HS-27A (cell line): ENCODE results near the gene TMEM220.
"Not testable (repeated sequence)": the region's sequence is repeated elsewhere in the genome, so short reads cannot be mapped to it uniquely, and the experiment has no call there.

ENCODE experiments used
- DNase-seq: peaks from one replicate; pipeline ENCODE4 v3.0.0-alpha.2; 2012; ENCODE audit warnings: low read depth, missing footprints

TMEM220 gene

DNA sequence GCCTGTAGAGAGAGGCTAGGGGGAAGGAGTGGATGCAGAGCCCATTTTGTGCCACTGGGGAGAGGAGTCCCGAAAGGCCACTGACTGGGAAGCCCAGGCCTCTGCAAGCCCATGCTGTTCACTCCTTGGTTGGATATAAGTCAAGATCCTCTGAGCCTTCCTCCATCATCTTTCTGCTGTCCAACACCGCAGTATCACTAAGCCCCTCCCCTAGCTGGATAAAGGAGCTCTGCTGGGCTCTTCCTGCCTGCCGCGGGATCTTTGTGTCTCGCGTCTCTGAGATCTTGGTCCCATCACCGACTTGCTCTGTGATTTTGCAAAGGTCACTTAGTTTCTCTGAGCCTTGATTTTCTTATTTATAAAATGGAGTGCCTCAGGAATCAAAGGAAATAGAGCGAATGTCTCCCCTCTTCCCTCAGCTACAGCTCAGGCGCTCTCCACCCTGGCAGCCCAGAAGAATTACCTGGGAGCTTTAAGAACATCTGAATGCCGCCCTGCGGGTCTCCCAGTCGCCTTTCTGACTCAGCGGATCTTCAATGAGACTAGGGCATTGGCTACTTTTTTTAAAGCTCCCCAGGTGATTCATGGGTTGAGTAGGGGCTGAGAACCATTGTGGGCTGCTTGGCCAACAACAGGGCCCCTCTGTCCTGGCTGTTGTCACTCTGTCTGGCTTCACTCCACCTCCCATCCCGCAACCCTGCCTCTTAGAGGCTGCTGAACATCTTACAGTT, 25.2 kb upstream of the TMEM220 start:
- no peak for DNase-seq

DNA sequence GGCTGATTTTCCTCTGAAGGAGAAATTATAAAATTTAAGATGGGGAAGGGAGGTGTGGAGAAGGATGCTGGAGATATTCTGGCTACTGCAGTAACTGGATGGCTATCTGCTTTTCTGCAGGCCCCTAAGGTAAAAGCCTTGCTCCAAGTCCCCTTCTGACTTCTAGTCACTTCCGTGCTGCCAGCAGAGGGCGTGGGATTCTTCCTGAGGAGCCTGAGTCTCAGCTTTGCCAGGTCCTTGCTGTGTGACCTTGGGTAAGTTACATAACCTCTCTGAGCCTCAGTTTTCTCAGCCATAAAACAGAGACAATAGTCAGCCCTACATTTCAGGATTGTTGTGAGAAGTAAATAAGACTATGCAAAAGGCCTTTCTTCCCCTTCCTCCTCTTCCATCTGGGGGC, 24.3 kb upstream of the TMEM220 start:
- no peak for DNase-seq

DNA sequence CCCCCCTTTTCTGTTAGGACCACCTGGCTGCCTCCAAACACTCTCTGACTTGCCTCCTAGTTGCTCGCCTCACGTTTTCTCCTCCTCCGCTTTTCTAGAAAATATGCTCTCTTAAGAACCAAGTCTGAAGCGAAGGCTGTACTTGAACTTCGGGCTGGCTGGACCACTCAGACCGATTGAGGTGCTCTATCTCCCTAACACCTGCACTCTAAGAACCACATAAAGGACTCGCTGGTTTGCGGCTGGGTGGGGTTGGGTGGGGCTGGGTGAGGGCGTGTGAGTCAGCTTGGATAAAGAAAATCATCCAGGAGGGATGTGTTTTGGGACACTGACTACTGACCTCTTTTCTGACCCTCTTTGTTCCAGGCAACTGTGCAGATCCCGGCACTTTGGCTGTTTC, 22.9 kb upstream of the TMEM220 start:
- no peak for DNase-seq

DNA sequence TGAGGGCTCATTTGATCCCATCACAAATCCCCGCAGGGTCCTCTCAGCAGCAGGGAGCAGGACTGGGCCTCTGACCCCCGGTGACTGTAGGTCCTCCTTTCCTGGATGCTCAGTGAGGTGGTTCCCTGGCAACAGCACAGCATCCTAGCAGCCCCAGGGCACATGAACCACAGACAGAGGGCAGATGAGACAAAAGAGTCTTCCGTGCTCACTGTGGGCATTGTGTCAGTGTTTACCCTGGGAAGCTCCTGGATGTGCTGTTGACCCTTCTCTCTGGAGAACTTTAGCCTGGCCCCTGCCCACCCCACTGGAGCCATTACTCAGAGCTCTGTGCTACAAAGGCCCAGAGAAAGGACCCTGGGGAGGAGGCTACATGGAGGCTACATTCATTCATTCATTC, 21.7 kb upstream of the TMEM220 start:
- no peak for DNase-seq

DNA sequence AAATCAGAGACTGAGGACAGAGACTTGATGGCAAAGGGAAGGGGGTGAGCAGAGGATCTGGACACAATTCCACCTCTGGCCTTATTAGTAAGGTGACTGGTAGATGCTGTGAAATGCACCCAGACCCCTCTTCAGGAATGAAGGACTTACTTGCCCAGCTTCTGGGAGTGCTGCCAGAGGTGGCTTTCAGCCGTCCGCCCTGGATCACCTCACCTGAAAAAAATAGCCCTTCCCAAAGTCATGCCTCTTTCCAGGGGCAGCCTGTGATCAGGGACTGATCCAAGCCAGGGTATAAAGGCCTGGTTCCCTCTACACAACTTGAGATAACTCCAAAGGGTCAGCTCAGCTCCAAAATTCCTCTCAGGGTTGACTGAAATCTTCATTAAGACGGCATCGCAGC, 20.4 kb upstream of the TMEM220 start:
- DNase-seq, result no peak

DNA sequence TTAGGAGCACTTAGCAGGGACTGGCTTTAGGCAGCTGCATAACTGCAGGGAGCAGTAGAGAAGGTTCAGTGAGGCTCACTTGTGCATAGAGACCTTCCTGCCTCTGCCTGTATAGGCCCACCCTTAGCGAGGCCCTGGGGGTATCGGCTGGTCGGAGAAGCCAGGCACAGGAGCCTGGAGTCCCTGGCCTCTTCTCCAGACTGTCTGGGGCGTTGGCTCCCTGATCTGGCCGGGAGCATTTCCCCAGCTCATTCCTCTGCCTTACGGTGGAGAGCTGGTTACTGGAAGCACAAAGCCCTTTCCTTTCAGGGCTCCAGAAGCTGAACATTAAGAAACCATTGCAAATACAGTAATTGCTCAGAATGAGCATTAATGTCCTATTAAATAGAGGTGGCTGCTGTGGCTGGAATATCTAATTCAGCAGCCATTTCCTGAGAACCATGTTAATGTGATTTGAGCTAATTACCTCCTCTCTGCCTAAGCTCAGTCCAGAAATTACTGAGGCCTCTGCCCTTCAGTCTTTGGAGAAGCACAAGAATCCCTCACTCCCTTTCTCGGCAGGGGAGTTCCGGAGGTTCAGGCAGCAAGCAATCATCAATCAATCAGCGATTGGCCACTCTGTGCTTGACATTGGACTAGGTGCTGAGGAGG, 18.8 kb upstream of the TMEM220 start:
- no peak for DNase-seq

DNA sequence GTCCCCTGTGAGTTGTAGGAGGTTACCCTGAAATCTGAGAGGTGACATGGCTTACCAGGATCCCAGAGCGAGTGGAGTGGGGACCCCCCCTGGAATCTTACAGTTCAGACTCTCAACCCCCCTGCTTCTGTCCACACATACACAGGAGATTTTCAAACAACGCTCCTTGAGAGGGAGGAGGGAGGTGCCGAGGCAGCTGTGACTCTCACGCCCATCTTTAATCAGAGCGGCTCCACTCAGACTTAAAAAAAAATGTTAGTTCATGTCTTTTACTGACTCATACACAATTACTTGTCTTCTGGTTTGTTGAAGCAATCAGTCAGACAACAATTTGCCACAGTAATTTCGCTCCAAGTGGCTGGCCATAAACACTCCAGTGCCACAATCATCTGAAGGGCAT, 15.4 kb upstream of the TMEM220 start:
- DNase-seq, result no peak

DNA sequence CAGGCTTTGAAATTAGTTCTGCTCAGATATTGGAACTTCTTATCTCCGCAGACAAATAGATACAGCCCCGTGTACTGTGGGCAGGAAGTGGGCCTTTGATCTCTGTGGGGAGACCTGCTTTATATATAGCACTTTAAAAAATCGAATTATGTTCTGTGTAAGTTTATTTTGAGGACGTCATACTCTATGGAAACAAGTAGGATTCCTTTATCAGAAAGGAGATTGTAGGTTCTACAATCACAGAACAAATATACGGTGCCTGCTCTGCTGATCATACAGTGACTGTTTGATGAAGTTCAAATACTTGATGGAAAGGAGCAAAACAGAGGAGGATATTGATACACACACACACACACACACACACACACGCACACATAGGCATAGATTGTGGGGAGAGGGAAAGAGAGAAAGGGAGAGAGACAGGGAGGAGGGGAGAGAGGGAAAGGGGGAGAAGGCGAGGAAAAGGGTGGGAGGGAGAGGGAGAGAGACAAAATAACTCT, 14.7 kb upstream of the TMEM220 start:
- no peak for DNase-seq

DNA sequence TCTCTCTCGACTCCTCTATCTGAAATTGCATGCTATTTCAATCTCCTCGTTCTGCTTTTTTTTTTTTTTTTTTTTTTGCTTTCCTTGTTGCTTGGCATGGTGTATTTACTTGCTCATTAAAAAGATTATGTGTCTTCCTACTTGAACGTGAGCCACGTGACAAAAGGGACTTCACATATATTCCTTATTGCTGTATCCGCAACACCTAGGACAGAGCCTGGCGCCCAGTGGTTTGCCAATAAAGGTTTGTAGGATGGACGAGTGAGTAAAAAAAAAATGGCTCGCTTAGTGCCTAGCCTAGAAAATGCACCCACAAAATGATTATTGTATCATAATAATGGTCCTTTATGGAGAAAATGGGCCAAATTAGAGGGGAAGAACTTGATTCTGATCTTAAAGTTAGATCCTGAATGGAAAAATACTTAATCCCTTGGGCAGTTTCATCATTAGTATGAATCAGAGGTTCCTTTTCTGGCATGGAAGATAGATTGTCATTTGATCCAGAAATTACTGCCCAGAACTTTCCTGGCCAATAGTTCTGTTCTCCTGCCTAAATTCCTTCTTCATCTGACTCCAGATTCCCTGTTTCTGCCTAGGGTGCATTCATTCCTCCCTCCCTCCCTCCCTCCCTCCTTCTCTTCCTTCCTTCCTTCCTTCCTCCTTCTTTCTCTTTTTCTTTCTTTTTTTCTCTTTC, 13.6 kb upstream of the TMEM220 start:
- DNase-seq, result no peak

DNA sequence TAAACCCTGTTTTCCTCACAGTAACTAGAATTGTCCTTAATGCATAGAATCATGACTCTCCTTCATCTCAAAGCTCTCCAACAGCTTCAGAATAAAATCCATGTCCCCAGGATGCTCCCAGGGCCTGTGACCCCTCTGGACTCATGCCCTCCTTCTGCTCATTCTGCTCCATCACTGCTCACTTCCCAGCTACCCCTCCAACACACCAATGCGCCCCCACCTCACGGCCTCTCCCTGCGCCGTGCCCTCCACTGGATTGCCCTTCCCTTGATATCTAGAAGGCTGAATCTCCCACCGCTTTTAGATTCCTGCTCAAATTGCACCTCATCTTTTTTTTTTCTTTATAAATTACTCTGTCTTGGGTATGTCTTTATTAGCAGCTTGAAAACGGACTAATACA, 12.6 kb upstream of the TMEM220 start:
- no peak for DNase-seq

DNA sequence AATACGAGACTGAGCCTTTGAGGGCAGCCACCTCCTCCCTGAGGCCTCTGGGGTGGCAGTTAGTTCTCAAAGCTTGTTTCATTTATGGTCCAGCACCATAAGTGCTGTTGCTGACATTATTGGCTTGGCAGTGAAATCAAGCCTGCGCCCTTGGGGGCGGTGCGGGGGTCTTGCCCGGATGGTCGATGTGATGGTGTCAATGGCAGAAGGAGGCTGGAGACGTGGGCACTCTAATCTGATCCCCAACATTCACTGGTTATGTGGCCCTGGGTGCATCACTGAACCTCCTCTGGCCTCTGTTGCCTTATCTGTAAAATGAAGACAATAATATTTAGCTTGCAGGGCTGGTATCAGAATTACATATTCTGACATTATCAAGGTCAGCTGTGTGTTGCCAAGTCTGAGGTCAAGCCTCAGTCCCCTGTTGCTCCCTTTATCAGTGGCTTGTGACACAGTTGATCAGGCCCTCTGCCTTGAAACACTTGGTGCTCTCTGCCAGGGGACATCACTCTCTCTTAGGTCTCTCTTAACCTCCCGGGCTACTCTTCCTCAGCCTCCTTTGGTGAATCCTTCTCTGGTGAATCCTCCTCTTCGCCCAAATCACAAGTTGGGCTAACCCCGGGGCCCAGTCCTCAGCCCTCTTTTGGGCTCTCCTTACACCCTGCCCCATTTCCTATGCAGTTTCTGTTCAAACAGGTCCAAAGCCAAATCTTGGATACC, 11.8 kb upstream of the TMEM220 start:
- no peak for DNase-seq

DNA sequence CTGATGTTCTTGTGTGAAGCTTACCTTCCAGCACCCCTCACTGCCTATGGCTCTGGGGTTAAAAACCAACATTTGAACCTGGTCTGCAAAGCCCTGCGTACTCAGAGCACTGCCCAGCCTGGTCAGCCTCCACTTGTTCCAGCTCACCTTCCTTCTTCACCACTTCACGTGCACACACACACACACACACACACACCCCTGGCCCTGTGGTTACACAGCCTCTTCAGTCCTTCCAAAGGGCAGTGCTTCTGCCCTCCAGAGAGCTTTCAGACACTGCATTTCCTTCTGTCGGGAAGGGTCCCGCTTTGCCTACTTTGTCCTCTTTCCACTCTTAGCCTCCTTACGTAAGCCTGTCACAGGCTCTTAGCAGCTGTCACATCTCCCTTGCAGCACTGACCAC, 9.6 kb upstream of the TMEM220 start:
- DNase-seq, result no peak

DNA sequence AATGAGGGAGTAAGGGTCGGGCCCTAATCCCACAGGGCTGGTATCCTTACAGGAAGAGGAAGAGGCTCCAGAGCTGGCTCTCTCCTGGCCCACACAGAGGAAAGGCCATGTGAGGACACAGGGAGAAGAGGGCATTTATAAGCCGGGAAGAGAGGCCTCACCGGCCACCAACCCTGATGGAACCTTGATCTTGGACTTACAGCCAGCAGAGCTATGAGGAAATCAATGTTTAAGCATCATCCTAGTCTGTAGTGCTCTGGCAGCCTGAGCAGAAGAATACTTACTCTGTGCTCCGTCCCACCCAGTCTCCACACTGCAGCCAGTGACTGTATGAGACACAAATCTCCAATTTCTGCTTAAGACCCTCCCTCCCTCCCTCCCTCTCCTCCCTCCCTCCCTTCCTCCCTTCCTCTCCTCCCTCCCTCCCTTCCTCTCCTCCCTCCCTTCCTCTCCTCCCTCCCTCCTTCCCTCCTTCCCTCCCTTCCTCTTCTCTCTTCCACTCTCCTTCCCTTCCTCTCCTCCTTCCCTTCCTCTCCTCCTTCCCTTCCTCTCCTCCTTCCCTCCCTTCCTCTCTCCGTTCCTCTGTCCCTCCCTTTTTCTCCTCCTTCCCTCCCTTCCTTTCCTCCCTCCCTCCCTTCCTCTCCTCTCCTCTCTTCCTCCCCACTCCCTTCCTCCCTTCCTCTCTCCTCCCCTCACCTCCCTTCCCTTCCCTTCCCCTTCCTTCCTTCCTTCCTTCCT, 8.9 kb upstream of the TMEM220 start:
- no peak for DNase-seq

DNA sequence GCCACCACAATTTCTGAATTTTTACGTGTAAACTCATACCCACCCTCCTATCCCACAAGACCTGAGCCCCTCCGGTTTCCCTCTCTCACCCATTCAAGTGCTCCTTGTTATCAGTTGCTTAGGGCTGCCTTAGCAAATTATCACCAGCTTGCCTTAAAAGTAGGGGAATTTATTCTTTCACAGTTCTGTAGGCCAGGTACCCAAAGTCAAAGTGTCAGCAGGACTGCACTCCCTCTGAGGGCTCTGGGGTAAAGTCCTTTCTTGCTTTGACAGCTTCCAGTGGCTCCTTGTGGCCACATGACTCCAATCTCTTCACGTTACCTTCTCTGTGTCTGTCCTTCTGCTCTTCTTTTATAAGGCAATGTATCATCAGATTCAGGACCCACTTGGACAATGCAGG, 7.9 kb upstream of the TMEM220 start:
- no peak for DNase-seq

DNA sequence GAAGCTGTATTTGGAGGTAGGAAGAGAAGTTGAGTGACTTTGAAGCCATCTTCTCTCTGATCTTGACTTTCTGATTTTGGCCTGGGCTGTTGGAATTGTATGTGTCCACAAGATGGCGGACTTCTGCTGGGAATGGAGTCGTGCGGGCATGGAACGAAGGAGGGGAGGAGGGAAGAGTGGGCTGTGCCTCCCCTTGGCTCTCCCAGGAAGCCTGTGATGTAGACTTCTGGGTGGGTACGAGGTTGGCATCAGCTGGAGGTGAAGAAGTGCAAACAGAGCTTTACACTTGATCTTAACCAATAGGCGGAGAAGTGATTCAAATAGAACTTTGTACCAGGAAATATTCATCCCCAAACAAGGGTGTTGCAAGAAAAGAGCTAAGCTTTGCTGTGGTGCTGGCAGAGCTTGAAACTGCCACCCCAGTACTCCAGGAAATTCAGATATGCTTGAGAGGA, 7.4 kb upstream of the TMEM220 start:
- no peak for DNase-seq

DNA sequence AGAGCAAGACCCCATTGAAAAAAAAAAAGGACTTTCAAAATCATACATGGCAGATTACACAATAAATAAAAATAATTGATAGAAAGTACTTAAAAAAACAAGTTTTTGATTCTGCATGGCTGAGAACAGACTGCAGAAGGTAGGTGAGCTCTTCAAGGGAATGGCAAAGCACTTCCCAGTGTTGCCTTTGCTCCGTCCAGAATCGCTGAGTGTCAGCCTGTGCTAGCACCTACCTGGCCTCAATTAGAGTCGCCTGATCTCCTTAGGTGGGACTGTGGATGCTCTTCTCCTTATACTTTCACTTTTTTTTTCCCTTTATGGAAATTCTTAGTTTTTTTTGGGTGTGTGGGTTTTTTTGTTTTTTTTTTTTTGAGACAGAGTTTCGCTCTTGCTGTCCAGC, 6.0 kb upstream of the TMEM220 start:
- no peak for DNase-seq

DNA sequence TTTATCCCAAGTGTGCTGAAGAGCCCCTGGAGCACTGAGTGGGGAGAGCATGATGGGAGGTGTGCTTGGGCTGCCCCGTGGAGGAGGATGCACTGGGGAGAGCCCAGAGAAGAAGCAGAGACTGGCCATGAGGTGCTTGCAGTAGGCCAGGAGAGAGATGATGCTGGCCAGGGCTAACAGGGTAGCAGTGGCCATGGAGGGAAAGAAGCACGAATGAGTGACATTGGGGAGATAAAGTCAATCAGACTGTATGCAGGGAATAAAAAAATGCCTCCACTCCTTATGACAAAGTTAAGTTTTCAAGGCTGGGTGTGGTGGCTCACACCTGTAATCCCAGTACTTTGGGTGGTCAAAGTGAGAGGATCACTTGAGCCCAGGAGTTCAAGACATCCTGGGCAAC, 5.4 kb upstream of the TMEM220 start:
- no peak for DNase-seq

DNA sequence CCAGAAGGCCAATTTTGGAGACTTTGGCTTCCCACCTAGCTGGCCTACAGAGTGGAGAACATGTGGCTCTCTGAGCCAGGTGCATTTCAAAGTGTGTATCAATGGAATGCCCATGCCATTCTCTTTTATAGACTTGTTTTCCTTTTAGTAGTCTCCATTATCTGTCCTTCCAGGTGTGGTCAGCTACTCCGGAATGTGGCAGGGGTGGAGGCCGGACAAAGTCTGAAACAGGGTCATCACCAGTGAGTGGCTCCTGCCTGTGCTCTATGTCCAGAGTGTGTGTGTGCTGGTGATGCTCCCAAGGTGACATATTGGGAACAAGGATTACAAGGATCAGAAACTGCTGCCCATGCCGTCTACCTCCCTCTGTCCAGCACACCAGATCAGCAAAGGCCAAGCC, 3.8 kb upstream of the TMEM220 start:
- no peak for DNase-seq

DNA sequence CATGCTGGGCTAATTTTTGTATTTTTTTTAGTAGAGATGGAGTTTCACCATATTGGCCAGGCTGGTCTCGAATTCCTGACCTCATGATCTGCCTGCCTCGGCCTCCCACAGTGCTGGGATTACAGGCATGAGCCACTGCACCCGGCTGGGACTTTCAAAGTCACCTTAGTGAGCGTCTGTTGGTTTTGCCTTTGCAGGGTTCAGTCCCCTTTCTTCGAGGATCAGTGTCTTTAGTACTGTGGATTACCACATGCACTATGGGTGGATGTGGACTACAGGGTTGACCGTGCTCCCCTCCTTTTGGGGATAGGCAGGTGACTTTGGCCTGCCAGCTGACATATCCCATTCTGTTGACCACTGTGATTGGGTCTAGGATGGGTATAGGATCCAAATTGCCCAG, 2.3 kb upstream of the TMEM220 start:
- DNase-seq, result not testable (repeated sequence)

DNA sequence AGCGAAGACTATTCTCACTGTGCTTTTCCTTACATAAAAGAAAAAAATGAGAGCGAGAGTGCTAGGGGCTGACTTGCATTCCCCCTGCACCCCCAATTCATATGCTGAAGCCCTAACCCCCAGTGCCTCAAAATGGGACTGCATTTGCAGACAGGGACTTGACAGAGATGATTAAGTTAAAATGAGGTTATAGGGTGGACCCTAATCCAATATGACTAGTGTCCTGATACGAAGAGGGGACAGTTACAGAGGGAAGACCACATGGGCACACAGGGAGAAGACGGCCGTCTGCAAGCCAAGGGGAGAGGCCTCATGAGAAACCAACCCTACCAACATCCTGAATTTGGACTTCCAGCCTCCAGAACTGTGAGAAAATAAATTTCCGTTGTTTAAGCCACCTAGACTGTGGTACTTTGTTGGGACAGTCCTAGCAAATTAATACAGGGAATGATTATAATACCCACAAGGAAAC, 1.6 kb upstream of the TMEM220 start:
- DNase-seq, result no peak

DNA sequence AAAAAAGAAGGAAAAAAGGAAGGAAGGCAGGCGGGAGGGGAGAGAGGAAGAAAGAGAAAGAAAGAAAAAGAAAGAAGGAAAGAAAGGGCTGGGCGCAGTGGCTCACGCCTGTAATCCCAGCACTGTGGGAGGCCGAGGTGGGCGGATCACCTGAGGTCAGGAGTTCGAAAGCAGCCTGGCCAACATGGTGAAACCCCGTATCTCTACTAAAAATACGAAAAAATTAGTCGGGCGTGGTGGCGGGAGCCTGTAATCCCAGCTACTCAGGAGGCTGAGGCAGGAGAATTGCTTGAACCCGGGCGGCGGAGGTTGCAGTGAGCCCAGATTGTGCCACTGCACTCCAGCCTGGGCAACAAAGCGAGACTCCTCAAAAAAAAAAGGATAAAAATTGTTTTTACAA, 424 bp upstream of the TMEM220 start:
- not testable (repeated sequence) for DNase-seq
